Osteocyte (in vitro differentiated cells): ENCODE measurements around the gene RCN2. TPM values are rescaled to one million over a fixed set of nuclear protein-coding genes. Genes with fewer than 3 reads are reported as not detected.

ENCODE experiments used
- DNase-seq: peaks from one replicate; pipeline ENCODE4 v3.0.0; 2021; ENCODE audit warnings: mixed read lengths; ENCODE audit not compliant: unreplicated experiment; ENCODE audit errors: extremely low spot score
- H3K27ac Mint-ChIP-seq: one replicate; pipeline ENCODE4 v1.8.0; 2021; ENCODE audit warnings: mild to moderate bottlenecking, mixed read lengths; ENCODE audit not compliant: unreplicated experiment
- H3K27me3 Mint-ChIP-seq: one replicate; pipeline ENCODE4 v1.8.0; 2021; ENCODE audit warnings: mixed read lengths; ENCODE audit not compliant: unreplicated experiment
- H3K36me3 Mint-ChIP-seq: one replicate; pipeline ENCODE4 v1.8.0; 2021; ENCODE audit warnings: mixed read lengths; ENCODE audit not compliant: unreplicated experiment
- H3K4me1 Mint-ChIP-seq: one replicate; pipeline ENCODE4 v1.8.0; 2021; ENCODE audit warnings: mixed read lengths; ENCODE audit not compliant: unreplicated experiment
- H3K4me3 Mint-ChIP-seq: one replicate; pipeline ENCODE4 v1.8.0; 2021; ENCODE audit warnings: mild to moderate bottlenecking, moderate library complexity, mixed read lengths; ENCODE audit not compliant: unreplicated experiment
- H3K9me3 Mint-ChIP-seq: one replicate; pipeline ENCODE4 v1.8.0; 2021; ENCODE audit warnings: mixed read lengths; ENCODE audit not compliant: unreplicated experiment
- total RNA-seq: library from RNA; stranded (reverse); gene quantifications from 2 replicates; pipeline ENCODE4 v1.2.1, GENCODE V29; 2021
- TF ChIP-seq, protein P1 (sequence below): fragments of 200-600 bp; sonication (generic); IDR thresholded peaks from 2 replicates; pipeline ENCODE4 v1.5.0; 2021; ENCODE audit warnings: antibody characterized with exemption, mild to moderate bottlenecking, moderate library complexity

Gene RCN2
- total RNA-seq, 1 donor from 2014 or later = 81.3 TPM

DNA sequence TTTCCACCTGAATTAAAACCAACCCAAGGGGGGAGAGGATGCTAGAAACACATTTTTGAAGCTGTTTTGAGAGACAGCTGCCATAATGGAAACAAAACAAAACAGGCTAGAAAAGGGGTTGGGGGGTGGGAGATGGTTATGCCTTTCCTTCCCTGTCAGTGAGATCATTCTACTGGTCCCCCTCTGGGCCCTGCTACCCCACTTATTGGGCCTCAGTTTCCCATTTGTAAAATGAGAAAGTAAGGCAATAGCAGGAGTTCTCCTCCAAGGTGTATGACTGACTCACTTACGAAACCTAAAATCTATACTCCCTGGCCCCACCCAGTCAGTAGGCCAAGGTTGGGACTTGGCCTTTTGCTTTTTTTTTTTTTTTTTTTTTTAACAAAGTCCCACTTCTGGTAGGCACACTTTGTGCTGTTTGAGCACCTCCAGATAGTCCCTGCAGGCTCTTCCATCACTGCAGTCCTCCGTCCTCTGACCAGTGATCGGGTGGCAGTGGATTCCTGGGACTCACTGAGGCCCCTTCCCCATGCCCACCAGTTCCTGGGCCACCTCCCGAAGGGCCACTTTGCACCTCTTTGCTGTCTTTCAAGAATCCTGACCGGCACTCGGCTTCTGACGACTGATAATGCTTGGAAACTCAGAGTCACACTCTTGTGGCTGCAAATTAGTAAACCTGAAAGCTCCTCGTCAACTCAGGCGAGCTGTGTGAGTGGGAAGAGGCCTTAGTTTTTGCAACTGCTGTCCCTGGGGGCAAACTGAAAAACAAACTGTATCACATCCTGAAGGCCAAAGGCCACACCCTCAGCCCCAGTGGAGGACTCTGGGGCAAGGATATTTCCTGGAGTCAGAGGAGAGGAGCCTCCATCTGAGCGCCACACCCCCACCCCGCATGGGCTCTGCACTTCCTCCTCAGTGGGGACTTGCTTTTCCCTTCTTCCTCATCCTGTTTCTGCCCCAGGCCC lies 56.6 kb downstream of the RCN2 start:
- no peaks in the 10 kb centered on the region for H3K27me3 Mint-ChIP-seq
- no peaks in the 10 kb centered on the region for H3K36me3 Mint-ChIP-seq
- no peak overlapping the region for H3K4me3 Mint-ChIP-seq
- DNase-seq = no peak
- H3K4me1 Mint-ChIP-seq = peaks cover 10% of the 10 kb centered on the region
- no peaks in the 10 kb centered on the region for H3K9me3 Mint-ChIP-seq
- TF ChIP-seq, protein P1, sequence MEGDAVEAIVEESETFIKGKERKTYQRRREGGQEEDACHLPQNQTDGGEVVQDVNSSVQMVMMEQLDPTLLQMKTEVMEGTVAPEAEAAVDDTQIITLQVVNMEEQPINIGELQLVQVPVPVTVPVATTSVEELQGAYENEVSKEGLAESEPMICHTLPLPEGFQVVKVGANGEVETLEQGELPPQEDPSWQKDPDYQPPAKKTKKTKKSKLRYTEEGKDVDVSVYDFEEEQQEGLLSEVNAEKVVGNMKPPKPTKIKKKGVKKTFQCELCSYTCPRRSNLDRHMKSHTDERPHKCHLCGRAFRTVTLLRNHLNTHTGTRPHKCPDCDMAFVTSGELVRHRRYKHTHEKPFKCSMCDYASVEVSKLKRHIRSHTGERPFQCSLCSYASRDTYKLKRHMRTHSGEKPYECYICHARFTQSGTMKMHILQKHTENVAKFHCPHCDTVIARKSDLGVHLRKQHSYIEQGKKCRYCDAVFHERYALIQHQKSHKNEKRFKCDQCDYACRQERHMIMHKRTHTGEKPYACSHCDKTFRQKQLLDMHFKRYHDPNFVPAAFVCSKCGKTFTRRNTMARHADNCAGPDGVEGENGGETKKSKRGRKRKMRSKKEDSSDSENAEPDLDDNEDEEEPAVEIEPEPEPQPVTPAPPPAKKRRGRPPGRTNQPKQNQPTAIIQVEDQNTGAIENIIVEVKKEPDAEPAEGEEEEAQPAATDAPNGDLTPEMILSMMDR = no peak
- no peak overlapping the region for H3K27ac Mint-ChIP-seq

DNA sequence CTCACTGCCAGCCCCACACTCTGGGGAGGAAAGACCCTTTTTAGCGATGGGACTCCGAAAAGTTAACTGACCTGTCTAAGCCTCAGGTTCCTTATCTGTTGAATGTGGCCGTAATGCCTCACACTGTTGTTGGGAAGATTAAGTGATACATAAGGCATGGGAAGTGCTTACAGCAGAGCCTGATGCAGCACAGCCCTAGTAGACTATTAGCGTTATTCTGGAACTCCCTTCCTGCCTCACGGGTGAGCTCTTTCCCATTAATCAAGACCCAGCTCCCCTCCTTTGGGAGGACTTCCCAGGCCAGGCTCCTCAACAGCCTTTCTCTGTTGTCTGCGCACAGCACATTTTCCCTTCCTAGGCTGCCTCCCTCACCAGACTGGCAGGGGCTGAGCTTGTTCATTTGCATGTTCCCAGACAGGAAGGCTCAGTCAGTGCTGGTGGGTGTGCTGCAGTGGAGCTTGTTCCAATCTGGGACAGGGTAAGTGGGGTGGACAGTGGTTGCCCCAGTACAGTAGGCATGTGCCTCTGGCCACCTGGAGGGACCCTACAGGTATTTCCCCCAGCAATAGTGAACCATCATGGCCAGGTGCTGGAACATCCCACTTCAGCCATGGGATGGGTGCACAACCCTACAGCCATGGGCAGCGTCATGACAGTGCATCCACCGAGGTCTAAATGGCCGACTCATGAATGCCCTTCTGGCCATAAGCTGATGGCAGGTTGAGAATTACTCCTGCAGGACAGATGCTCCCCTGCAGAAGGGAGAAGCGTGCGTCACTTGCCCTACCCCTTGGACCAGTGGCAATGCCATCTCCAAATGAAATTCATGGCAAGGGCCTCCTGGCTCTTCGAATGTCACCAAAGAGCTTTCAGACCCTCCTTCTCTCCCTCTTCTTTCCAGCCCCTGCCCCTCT lies 57.6 kb downstream of the RCN2 start:
- no peak for DNase-seq

DNA sequence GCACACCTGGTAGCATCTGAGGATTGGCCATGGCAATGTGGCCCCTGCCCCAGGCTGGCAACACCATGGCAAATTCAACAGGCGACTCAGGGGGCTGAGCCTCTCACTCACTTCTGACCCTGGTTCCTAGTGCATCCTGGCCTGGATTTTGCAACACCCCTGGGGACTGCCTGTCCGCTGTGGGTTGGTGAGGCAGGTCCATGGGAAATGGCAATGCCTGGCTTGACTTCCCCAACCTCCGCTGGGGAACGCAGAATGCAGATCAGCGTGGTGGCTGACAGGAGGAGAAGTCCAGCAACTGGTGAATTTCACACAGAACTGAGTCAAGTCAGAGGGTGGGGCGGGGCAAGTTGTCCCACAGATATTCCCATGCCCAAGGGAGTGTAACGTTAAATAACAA lies 59.5 kb downstream of the RCN2 start:
- H3K9me3 Mint-ChIP-seq = no peaks in the 10 kb centered on the region

More for the DNA sequence above, 57.6 kb downstream of the RCN2 start:
- Mint-ChIP-seq H3K27ac (no peak overlapping the region), H3K27me3 (no peaks in the 10 kb centered on the region), H3K4me1 (peaks cover 6% of the 10 kb centered on the region), H3K4me3 (no peak overlapping the region), H3K36me3 (no peaks in the 10 kb centered on the region), H3K9me3 (no peaks in the 10 kb centered on the region)
- TF ChIP-seq, protein P1 = no peak

DNA sequence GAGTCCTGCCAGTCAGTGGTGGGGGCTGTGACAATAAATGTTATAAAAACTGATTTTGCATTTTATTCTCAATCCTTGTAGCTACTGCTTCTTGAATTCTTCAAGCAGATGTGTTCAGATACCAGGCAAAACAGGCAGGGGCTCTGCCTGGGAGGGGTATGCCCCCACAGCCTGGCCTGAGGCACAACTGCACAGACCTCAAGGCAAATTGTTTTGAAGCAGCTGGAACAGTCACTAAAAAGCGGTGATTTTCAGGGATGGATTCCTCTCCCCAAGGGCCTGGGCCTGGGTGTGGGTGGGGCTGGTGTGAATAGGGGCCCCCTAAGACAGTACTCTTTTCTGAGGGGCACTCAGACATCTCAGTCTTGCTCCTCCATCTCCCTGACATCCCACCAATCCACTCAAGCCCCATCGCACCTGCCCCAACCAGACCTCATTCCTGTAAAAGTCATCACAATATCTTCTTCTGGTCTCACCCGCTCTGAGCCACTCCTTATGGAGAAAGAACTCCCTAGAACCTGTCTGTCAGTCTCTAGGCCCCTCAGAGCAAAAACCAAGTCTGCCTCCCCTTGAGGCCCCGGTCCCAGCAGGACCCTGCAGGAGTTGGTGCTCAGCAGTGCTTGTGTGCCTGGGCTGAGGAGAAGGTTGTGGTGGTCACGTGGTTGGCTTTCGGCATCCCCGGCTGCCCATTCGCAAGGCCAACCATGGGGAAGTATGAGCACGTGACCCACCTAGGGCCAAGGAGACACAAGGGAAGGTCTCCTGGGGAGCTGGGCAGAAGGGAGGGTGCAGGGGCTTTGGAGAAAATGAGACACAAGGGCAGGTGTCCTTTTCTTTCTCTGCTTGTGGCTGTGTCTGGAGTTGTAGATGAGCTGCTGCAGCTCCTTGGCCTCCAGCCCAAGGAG lies 60.4 kb downstream of the RCN2 start:
- DNase-seq = no peak
- H3K36me3 Mint-ChIP-seq = no peaks in the 10 kb centered on the region
- no peak overlapping the region for H3K27ac Mint-ChIP-seq
- H3K4me1 Mint-ChIP-seq = peaks cover 6% of the 10 kb centered on the region
- H3K27me3 Mint-ChIP-seq = no peaks in the 10 kb centered on the region
- TF ChIP-seq, protein P1 = no peak
- H3K9me3 Mint-ChIP-seq = no peaks in the 10 kb centered on the region
- no peak overlapping the region for H3K4me3 Mint-ChIP-seq

More for the DNA sequence above, 59.5 kb downstream of the RCN2 start:
- H3K4me3 Mint-ChIP-seq = no peak overlapping the region
- TF ChIP-seq, protein P1 = no peak
- peaks cover 6% of the 10 kb centered on the region for H3K4me1 Mint-ChIP-seq
- no peak for DNase-seq
- no peaks in the 10 kb centered on the region for H3K36me3 Mint-ChIP-seq
- no peaks in the 10 kb centered on the region for H3K27me3 Mint-ChIP-seq
- no peak overlapping the region for H3K27ac Mint-ChIP-seq
